T-helper 2 cell treated with Interferon-gamma antibody and Interleukin-4, amounts not matched to agents 100 ng/mL and 5 ng/mL, for 36 hours (primary cell): ENCODE data around the gene FKBP8. TPM values are rescaled to one million over a fixed set of nuclear protein-coding genes. Genes with fewer than 3 reads are reported as not detected.

Source experiments
- intact Hi-C: fragments of 100-400 bp; cut with micrococcal nuclease; formaldehyde crosslinking; loops from one replicate; pipeline ENCODE4 v1.15.1; 2023
- total RNA-seq: library from RNA; stranded (reverse); gene quantifications from 2 replicates; pipeline ENCODE4 v1.2.3, GENCODE V29; 2022

Gene FKBP8
- total RNA-seq, 1 donor from 2014 or later = 201 TPM

- intact Hi-C loops = no loop called here
These were observed 39.1 kb downstream of the FKBP8 start for GRCh38 chr19:18503971-18504885.

GRCh38 chr19:18503337-18503970 lies 39.9 kb downstream of the FKBP8 start:
- intact Hi-C loops = no loop called here

GRCh38 chr19:18502638-18503294 lies 40.6 kb downstream of the FKBP8 start:
- intact Hi-C loops = no loop called here

GRCh38 chr19:18502246-18502637 lies 41.1 kb downstream of the FKBP8 start:
- intact Hi-C loops = no loop called here

GRCh38 chr19:18501832-18502231 lies 41.5 kb downstream of the FKBP8 start:
- intact Hi-C loops = no loop called here

- intact Hi-C loops = no loop called here
These were observed 42.0 kb downstream of the FKBP8 start for GRCh38 chr19:18501351-18501750.

- intact Hi-C loops = no loop called here
These were observed 42.6 kb downstream of the FKBP8 start for GRCh38 chr19:18500799-18501198.

- intact Hi-C loops = no loop called here
These were observed 43.0 kb downstream of the FKBP8 start for GRCh38 chr19:18500376-18500775.

- intact Hi-C loops = no loop called here
These were observed 44.2 kb downstream of the FKBP8 start for GRCh38 chr19:18499055-18499775.

GRCh38 chr19:18496980-18497256 lies 46.5 kb downstream of the FKBP8 start:
- intact Hi-C loops = no loop called here

- intact Hi-C loops = no loop called here
These were observed 47.0 kb downstream of the FKBP8 start for GRCh38 chr19:18496167-18496979.

- intact Hi-C loops = no loop called here
These were observed 48.0 kb downstream of the FKBP8 start for GRCh38 chr19:18495204-18495911.

GRCh38 chr19:18494267-18494607 lies 49.1 kb downstream of the FKBP8 start:
- intact Hi-C loops = no loop called here

- intact Hi-C loops = no loop called here
These were observed 49.7 kb downstream of the FKBP8 start for GRCh38 chr19:18493440-18494266.

GRCh38 chr19:18491995-18492953 lies 51.1 kb downstream of the FKBP8 start:
- intact Hi-C loops = no loop called here

- intact Hi-C loops = no loop called here
These were observed 52.6 kb downstream of the FKBP8 start for GRCh38 chr19:18490728-18491127.

- intact Hi-C loops = no loop called here
These were observed 53.7 kb downstream of the FKBP8 start for GRCh38 chr19:18489627-18490184.
